Endothelial cell (in vitro differentiated cells): ENCODE data around the gene SALL3. TPM values are rescaled to one million over a fixed set of nuclear protein-coding genes. Genes with fewer than 3 reads are reported as not detected.

Source experiments
- DNase-seq: peaks from one replicate; pipeline ENCODE4 v3.0.0; 2021; ENCODE audit warnings: low spot score
- H3K27ac Mint-ChIP-seq: one replicate; pipeline ENCODE4 v1.8.0; 2021; ENCODE audit warnings: mixed read lengths, inconsistent platforms; ENCODE audit not compliant: unreplicated experiment
- H3K27me3 Mint-ChIP-seq: one replicate; pipeline ENCODE4 v1.8.0; 2021; ENCODE audit warnings: mild to moderate bottlenecking, moderate library complexity, mixed read lengths, inconsistent platforms; ENCODE audit not compliant: unreplicated experiment
- H3K36me3 Mint-ChIP-seq: one replicate; pipeline ENCODE4 v1.8.0; 2021; ENCODE audit warnings: mild to moderate bottlenecking, low read depth, mixed read lengths, inconsistent platforms; ENCODE audit not compliant: unreplicated experiment
- H3K4me1 Mint-ChIP-seq: one replicate; pipeline ENCODE4 v1.8.0; 2021; ENCODE audit warnings: mild to moderate bottlenecking, mixed read lengths, inconsistent platforms; ENCODE audit not compliant: unreplicated experiment
- H3K4me3 Mint-ChIP-seq: one replicate; pipeline ENCODE4 v1.8.0; 2021; ENCODE audit warnings: mild to moderate bottlenecking, mixed read lengths, inconsistent platforms; ENCODE audit not compliant: unreplicated experiment
- H3K9me3 Mint-ChIP-seq: one replicate; pipeline ENCODE4 v1.8.0; 2021; ENCODE audit warnings: mixed read lengths, inconsistent platforms; ENCODE audit not compliant: unreplicated experiment
- CTCF ChIP-seq: fragments of 200-600 bp; sonication (generic); IDR thresholded peaks from one replicate; pipeline ENCODE4 v1.5.0; 2021; ENCODE audit warnings: antibody characterized with exemption; ENCODE audit not compliant: unreplicated experiment
- total RNA-seq: library from RNA; stranded (reverse); fragmentation: NEBNext Ultra II Directional; extraction: Animal tissue kit (Norgen Biotek cat#: 25700); gene quantifications from one replicate; pipeline ENCODE4 v1.2.1, GENCODE V29; 2021; ENCODE audit not compliant: unreplicated experiment

The SALL3 gene
- total RNA-seq, 1 donor from 2014 or later: 2.5 TPM

- no peak for TF ChIP-seq CTCF
- Mint-ChIP-seq H3K27me3 (peaks cover 40% of the 10 kb centered on the region), H3K4me3 (no peak overlapping the region), H3K4me1 (peaks cover 17% of the 10 kb centered on the region), H3K27ac (no peak overlapping the region), H3K36me3 (peaks cover 4% of the 10 kb centered on the region), H3K9me3 (no peaks in the 10 kb centered on the region)
- DNase-seq: no peak
These were observed 425 bp upstream of the SALL3 start for GRCh38 chr18:78979056-78979729.

GRCh38 chr18:78980279-78980771, 707 bp downstream of the SALL3 start:
- no peak for TF ChIP-seq CTCF
- Mint-ChIP-seq H3K27ac (no peak overlapping the region), H3K36me3 (peaks cover 4% of the 10 kb centered on the region), H3K4me3 (no peak overlapping the region), H3K9me3 (no peaks in the 10 kb centered on the region), H3K4me1 (peaks cover 19% of the 10 kb centered on the region), H3K27me3 (peaks cover 37% of the 10 kb centered on the region)
- peak; percentile 43 for DNase-seq

GRCh38 chr18:78980777-78981380, 1.3 kb downstream of the SALL3 start:
- DNase-seq: no peak
- H3K4me1 Mint-ChIP-seq: peaks cover 19% of the 10 kb centered on the region
- peaks cover 41% of the 10 kb centered on the region for H3K27me3 Mint-ChIP-seq
- H3K36me3 Mint-ChIP-seq: peaks cover 4% of the 10 kb centered on the region
- H3K4me3 Mint-ChIP-seq: peak overlapping the region; percentile 83
- H3K9me3 Mint-ChIP-seq: no peaks in the 10 kb centered on the region
- H3K27ac Mint-ChIP-seq: no peak overlapping the region
- no peak for TF ChIP-seq CTCF

GRCh38 chr18:78981394-78981831, 1.8 kb downstream of the SALL3 start:
- DNase-seq: no peak
- Mint-ChIP-seq H3K36me3 (peaks cover 4% of the 10 kb centered on the region), H3K27me3 (peaks cover 44% of the 10 kb centered on the region), H3K4me3 (peak overlapping the region; percentile 83), H3K9me3 (no peaks in the 10 kb centered on the region), H3K27ac (peak overlapping the region; percentile 58), H3K4me1 (peaks cover 19% of the 10 kb centered on the region)
- TF ChIP-seq CTCF: no peak

- Mint-ChIP-seq H3K27me3 (peaks cover 37% of the 10 kb centered on the region), H3K4me3 (peak overlapping the region; percentile 83), H3K4me1 (peaks cover 18% of the 10 kb centered on the region), H3K9me3 (no peaks in the 10 kb centered on the region), H3K36me3 (peaks cover 4% of the 10 kb centered on the region), H3K27ac (no peak overlapping the region)
- DNase-seq: no peak
- no peak for TF ChIP-seq CTCF
These were observed 2.5 kb downstream of the SALL3 start for GRCh38 chr18:78981989-78982620.
